CD4-positive, alpha-beta T cell treated with Interleukin-2 at 100 ng/mL for 4 hours (primary cell): ENCODE results near the gene SLCO2B1.
A peak's percentile ranks its signal among the peaks of the same experiment; 100 is the strongest.

Experiments used
- DNase-seq: peaks from one replicate; pipeline ENCODE4 v3.0.0-alpha.2; 2020; ENCODE audit warnings: low spot score

Gene SLCO2B1

DNA sequence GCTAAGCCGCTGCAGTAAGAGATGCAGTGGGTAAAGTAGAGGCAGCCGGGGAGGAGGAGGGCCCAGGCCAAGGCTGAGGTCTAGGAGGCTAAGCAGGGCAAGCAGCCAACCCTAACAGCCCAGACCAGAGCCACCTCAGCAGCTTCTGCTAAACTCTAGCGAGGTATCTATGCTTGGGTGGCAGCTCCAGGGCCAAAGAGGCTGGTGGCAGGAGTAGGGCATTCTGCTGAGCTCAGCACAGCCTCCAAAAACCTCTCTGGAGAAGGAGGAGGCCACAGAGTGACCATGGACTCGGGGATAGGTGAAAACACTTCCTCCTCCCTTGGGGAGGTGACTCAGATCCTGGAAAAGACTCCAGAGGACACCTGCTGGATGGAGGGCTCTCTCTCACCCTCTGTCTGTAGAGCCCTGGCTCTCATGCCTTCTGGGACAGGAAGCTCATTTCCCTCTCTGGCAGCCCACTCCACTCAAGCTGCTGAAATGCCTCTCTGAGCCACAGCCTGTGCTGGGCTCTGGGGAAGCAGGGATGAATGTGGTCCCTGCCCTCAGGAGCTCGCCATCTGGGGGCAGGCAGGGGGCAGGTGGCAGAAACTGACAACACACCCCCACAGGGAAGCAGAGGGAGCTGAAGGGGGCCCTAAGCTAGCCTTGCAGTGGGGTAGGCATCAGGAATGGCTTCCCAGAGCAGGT is 73.2 kb downstream of the SLCO2B1 start:
- no peak for DNase-seq

DNA sequence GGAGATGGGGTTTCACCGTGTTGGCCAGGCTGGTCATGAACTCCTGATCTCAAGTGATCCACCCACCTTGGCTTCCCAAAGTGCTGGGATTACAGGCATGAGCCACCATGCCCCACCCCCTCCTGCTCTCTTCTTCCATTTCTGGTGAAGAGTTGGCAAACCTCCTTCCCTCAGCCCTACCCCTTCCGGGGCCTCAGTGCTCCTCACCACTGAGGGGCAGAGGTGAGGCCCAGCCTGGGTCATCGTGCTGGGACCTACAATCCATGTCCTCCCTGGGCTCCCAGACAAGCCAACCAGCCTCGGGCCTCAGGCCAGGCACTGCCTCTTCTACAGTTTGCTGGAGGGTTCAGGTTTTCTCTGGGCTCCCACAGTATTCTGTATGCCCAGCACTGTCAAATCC is 74.9 kb downstream of the SLCO2B1 start:
- DNase-seq = no peak

DNA sequence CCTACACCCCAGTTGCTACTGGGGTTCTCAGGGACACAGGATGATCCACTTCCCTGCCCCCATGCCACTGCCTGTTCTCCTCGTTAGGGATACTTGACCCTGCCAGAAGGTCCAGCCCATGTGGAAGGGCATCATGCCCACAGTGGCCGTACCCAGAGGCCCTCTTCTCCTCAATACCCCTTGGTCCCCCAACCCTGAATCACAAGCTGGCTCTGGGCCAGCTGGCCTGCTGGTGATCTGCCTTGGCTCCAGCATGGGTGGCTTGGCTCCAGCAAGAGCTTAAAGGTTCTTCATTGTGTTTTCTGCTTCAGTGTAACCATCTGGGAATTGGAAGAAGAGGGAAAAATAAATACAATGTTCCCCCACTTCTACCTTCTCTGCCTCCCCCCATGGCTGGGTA is 78.6 kb downstream of the SLCO2B1 start:
- DNase-seq = no peak

DNA sequence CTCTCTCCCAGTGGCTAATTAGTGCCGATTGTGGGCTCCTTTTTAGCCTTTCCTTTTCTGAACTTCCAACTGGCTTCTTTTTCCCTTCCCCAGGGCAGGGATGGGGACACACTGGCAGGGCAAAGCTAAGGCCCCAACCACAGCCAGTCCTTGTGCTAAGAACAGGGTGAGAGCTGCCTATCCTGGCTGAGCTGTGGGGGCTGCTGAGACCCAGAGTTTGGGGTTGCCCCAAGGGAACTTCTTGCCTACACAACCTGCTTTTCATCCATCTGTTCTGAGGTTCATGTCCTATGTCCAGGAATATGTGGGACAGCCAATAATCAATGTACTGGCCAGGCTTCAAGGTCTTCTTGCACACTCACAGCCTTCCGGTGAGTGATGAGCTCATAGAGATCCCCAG is 79.7 kb downstream of the SLCO2B1 start:
- no peak for DNase-seq

DNA sequence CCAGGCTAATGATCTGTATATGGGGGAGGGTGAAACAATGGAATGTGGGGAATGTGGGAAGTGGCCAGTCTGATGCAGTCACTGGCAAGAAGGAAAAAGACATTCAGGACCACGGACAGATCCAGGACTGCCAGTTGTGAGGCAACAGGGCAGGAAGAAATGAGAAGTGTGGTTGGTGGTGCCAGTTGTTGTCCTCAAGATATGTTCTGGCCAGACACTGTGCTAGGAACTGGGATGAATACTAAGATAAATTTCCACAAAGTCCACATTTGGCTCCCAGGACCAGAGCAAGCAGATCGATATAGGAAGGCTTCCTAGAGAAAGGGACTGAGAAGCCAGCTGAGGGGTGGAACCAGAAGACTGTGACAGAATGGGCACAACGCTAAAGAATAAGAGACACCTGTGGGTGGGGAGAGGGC is 82.9 kb downstream of the SLCO2B1 start:
- DNase-seq = peak; percentile 18

DNA sequence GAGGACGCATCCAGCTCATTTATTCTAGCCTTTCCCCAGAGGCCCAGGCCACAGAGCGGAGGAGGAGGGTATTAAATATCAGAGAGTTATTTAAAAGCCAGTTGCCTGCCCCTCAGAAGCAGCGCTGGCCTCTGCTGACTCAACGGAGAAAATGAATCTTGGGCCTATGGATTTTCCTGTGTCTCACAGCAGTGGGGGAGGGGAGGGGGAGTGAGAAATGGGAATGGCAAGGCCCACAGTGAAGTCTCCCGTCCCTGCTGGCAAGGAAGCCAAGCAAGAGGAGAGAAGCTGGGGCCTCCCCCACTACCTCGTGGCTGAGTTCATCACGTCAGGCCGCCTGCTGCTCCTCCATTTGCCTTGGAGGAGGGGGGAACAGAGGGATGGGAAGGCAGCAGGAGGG is 85.2 kb downstream of the SLCO2B1 start:
- DNase-seq = no peak

DNA sequence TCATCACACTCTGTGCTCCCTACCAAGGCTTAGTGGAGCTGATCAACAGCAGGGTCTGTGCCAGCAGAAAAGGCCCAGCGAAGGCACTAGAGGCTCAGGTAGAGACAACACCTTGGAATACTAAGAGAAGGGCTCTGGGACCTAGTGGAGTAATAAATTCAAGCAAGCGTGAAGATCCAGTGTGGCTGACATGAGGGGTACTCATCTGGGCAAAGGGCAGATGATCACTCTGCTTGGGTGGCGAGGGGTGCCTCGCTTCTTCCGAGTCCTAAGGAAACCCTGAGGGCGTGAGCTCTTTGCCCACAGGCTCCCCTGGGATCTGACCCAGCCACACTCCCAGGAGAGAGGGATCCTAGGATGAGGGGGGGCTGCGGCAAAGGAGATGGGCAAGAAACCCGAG is 86.1 kb downstream of the SLCO2B1 start:
- no peak for DNase-seq

DNA sequence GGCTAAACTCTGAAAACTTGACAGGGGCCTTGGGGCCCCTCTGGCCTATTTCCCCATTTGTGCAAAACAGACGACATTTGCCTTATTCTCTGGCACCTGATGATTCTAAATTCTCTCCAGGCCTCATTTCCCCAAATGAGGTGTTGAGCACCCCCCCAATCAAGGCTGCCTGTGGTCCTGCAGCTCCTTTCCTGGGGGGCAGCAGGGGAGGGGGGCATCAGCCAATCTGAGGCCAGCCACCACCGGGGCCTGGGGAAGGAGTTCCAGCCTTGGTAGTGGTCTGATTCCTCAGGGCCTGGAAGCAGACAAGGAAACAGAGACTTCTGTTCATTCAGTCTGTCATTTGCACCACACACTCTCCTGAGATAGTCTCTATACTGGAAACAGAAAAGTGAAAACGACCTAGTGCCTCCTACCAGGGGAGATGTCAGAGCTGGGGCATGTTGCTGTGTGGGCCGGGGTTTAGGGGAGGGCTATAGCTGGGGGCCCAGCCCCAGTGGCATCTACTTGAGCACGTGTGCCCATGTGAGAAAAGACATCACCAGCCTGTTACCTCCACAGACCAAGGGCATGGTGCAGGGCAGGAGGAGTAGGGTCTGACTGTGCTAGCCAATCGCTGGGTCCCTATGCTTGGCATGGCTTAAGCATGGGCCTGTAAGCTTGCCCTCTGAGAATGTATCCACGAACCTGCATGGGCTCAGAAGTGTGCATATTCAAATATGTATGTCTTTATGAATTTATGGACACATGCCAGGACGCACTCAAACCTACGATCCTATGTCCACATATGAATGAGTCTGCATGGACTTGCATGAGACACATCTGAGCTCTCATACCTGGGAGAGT is 87.9 kb downstream of the SLCO2B1 start:
- no peak for DNase-seq

DNA sequence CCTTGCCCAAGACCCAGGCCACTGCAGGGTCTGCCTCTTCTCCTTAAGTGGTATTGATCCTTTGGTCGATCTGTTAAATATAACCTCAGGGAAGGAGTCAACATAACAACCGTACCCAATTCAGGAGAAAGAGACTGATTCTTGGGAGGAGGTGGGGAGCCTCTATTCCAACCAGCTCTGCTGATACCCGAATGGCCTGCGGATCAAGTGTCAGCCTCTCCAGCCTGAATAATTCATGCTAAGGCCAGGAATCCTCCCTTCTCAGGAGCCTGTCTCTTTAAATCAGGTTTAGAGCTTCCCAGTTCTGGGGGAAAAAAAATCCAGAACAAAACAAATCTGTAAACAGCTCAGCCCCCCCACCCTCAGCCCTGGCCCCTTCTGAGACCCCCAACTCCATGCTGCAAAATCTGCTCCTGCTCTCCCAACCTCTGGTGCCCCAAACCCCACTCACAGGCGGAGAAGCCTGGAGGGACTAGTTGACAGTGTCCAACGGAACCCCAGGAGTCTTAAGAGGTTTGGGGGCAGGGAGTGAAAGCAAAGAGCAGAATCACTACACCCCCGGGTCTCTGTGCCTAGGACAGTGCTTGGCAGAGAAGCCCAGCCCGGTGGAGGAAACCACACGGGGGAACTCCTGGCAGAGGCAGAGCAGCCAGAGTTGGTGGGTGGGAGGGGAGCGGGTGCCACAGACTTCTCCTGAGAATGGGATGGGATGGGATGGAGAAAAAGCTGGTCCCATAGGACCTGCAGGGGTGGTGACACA is 88.8 kb downstream of the SLCO2B1 start:
- no peak for DNase-seq

DNA sequence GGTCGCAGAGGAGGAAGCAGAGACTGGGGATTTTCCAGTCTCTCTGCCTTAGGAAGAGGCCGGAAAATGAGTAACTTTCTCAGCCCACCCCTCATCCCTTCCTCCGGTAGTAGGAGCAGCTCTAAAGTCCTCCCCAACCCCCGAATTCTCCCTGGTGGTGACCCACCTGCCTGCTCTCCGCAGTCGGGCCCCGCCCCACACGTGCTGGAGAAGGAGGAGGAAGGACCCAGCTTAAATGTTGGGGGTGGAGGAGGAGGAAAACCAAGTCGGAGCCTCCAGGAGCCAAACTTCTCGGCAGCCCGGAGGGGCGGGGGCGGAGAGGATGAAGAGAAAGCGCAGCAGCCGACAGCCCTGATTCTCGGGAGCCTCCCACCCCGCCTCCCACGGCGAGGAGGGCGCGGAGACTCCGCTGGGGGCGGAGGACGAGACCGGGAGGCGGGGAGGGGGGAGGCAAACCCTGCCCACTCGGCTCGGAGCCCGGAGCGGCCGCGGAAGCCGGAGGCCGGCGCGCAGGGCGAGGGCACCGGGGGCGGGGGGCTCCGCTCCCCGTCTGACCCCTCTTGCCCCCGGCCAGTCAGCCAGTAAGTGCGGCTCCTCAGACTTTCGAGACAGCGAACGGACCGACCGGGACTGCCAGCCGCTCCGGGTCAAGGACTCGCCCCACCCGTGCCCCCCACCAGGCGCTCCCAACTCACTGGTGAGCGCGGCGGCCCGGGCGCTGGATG is 89.6 kb downstream of the SLCO2B1 start, which contains the start of gene TPBGL:
Gene TPBGL (plus strand): TSS at position 464 of the 725 bp plus-strand sequence. CDS start 276 bp downstream, outside the sequence.
- no peak for DNase-seq

DNA sequence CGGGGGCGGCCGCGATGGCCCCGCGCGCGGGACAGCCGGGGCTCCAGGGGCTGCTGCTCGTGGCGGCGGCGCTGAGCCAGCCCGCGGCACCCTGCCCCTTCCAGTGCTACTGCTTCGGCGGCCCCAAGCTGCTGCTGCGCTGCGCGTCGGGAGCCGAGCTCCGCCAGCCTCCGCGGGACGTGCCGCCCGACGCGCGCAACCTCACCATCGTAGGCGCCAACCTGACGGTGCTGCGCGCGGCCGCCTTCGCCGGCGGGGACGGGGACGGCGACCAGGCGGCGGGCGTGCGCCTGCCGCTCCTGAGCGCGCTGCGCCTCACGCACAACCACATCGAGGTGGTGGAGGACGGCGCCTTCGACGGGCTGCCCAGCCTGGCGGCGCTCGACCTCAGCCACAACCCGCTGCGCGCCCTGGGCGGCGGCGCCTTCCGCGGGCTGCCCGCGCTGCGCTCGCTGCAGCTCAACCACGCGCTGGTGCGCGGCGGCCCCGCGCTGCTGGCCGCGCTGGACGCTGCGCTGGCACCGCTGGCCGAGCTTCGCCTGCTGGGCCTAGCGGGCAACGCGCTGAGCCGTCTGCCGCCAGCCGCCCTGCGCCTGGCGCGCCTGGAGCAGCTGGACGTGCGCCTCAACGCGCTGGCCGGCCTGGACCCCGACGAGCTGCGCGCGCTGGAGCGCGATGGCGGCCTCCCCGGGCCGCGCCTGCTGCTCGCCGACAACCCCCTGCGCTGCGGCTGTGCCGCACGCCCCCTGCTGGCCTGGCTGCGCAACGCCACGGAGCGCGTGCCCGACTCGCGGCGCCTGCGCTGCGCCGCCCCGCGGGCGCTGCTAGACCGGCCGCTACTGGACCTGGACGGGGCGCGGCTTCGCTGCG is 90.4 kb downstream of the SLCO2B1 start:
- DNase-seq = peak; percentile 90

DNA sequence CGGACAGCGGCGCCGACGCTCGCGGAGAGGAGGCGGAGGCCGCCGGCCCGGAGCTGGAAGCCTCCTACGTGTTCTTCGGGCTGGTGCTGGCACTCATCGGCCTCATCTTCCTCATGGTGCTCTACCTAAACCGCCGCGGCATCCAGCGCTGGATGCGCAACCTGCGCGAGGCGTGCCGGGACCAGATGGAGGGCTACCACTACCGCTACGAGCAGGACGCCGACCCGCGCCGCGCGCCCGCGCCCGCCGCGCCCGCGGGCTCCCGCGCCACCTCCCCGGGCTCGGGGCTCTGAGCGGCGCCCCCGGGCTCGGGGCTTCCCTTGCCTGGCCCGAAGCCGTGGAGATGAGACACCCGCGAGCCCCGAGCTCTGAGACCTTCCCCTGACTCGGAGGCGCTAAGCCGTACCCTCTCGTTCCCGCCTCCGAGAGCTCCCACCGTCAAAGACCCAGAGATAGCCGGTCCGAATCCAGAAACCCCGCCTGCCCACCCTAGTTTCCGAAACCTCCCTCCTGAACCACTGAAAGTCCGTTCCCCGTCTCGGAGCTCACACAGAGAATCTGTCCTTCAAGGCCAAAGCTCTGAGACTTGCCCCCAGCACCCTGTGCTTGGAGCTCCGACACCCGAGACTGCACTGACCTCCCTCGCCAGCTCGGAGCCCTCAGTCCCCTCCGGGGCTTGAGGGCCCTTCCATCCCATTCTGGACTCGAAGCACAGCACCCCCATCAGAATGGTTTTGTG is 91.2 kb downstream of the SLCO2B1 start:
- DNase-seq = no peak

DNA sequence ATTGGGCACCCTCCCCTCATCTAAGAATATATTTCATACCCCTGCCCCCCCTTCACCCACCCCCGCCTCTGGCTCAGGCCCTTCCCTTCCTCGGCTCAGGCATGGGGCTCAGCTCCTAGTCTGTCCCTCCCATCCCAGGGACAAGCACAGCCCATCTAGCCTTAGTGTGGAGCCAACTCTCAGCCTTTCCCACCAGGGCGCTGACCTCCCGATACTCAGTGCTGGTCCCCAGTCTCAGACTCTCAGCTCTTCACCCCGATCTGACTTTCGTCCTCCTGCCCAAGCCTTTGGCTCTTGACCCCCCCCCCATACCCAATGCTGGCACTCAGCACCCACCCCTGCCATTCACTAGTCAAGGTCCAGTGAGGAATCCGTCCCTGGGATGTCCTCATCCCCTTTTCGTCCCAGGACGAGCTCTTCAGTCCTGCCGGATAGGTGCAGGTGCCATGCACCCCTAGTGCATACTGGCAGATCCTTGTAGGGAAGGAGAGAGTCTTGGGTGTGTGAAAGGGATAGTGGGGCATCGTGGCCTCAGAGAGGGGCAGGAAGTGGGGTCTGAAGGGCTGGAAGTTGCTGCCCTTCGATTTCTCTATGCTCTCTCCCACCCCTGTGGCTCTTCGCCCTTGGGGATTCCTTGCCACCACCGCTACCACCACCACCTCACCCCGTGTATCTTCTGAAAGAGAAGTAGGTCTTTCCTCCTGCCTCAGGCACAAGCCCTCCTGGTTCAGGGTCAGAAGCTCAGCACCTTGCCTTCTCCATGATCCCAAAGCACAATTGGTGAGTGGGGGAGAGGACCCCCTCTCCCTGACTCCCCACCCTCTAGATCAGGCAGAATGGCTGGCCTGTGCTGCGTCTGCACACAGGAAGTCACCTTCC is 92.1 kb downstream of the SLCO2B1 start:
- no peak for DNase-seq

DNA sequence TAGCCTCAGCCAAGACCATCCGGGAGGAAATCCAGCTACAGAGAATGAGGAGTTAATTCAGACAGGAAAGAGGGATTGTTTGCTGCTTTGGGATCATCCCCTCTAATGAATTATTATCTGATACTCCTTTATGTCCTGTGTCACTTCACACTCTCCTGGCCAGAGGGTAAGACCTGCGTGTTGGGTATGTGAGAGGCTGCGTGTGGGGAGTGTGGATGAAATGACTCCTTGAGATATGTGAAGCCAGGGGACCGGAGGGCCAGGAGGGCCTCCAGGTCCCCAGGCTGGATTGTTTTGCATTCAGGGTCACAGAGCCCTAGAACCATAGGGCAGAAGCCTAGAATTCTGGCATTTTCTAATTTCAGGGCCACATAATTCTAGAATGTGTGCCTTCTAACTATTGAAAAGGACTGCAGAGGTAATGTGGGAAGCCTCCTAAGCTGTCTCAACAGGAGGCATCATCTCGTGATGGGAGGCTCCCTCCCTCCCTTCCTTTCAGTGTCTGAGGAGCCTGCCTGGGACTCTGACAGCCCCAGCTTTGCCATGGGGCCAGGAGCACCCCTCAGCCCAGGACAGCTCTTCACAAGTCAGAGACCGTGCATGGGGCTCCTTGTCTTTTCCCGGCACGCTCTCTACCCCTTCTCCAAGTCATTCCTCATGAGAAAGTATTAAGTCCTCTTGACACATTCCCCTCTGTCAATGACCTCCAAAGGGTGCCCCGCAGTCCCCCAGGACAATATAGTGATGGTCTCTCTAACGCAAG is 93.3 kb downstream of the SLCO2B1 start:
- DNase-seq = no peak

DNA sequence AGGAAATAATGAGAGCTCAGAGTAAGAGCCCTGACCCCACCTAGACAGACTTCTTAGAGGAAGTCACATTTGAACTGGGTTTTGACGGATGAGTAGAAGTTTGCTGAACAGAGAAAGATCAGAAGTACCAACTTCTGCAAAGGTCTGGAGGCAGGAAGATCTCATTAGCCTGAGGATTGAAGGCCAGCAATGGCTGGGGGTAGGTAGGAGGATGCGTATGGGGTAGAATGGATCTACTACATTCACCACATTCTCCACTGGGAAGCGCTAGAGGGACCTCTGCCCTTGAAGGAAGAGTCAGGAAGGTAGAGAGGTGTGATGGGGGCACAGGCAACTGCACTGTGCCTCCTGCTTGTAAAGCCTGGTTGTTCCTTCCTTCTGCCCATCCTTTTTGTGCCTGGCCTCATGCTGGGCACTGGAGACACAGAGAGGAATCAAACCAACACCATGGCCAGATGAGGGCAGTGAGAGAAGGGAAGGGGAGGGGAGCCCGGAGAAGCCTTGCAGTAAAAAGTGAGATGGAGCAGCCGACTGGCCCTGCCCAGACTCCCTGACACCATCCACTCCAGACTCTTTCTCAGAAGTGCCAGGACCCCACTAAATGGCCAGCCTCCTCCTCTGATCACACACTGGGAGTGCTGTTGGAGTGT is 94.6 kb downstream of the SLCO2B1 start:
- DNase-seq = no peak

DNA sequence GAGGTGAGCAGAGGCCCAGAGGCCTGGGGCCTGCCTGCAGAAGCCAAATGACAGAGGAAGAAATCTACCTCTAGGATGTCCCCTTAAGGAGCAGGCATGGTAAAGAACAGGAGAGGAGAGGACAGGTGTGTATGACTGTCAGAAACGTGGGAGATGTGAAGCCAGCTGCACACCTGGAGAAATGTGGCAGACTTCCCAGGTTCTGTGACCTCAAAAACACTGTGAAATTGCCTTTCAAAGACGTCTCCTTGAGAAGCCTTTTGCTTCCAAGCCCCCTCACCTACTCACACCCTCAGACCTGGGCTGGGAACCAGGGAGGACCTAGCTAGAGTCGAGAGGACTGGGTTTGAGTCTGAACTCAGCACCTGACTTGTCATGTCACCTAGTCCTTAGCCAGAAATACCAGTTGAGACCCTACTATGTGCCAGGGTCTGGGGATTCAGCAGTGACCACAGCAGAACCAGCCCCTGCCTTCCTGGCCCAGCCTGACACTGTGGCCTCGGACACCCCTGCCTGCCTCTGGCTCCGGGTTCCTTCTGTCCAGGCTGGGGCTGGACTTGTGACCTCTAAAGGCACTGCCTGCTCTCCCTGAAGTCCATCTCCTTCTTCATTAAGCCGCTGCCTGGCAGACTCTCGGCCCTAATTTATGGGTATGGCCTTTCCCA is 95.2 kb downstream of the SLCO2B1 start:
- DNase-seq = no peak

DNA sequence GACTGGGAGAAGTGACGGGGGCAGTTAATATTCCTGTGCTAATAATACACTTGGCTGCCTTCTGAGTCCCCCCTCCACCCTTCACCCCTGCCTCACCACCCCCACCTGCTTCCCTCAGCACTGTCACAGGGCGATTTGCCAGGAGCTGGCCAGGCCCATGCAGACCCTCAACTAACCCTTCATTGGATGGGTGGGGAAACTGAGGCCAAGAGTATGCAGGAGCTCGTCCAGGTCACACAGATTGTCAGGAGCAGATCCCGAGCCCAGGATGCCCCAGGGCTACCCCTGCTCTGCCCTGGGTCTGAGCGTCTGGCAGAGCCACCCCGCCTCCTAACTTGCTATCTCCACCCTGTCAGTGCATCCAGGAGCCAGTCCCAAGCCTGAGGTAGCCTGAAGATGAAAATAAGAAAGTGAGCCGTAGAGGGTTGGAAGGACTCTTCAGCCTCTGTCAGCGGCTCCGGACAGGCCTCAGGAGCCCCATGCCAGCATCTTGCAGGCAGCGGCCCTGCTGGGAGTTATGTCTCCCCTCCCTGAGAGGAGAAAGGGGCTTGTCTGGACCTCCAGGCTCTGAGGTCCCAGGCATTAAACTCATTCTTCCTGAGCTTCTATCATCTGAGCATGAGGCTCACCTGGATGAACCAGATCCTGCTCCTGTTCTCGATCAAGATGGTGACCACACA is 95.9 kb downstream of the SLCO2B1 start:
- DNase-seq = no peak
